Fibroblast of lung (primary cell): ENCODE data around the gene DNAAF1.

ENCODE experiments used
- CTCF ChIP-seq, 2 donors: IDR thresholded peaks in 1 of 2; conservative IDR thresholded peaks in 1 of 2; 1 replicate in 1 of 2; 2 replicates in 1 of 2; pipeline ENCODE4 v1.5.1; 2011 to 2012; ENCODE audit warnings: low read length in 2 of 2, control low read depth in 1 of 2, inconsistent platforms in 1 of 2, low read depth in 1 of 2, mild to moderate bottlenecking in 1 of 2
- EZH2 ChIP-seq: IDR thresholded peaks from 2 replicates; pipeline ENCODE4 v1.5.1; 2012; ENCODE audit warnings: low read length, control low read depth, mild to moderate bottlenecking; ENCODE audit errors: missing control alignments

DNA sequence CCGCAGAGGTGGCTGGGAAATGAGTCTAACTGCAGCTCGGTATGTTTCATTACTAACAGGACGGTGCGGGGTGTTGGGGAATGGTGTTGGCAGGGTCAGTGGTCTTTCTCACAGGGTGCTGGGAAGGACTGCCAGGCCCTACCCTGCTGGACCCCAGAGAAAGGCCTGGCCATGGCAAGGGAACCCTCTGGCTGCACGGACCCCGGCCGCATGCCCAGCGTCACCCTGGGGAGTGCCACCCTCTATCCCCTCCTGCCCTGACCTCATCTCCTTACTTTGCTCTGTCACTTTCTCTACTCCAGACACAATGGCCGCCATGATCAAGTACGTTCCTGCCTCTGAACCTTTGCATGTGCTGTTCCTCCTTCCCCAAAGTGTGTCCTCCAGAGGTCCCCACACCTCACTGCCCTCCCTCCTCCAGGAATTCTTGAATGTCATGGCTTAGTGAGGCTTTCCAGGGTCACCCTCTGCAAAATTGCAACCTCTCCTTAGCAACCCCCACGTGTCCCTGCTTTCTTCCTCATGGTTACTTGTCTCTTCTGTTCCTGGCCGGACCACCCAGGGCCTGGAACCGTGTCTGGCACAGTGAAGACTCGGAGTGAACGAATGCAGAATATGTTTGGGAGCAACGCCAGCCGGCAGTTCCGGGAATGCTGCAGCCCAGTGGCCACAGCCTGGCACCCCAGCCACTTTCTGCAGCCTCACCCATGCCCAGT lies 61.0 kb downstream of the DNAAF1 start:
- TF ChIP-seq CTCF (conservative IDR thresholded peaks at IDR 0.05 in 1 of 2, IDR thresholded peaks at IDR 0.05 in 1 of 2; ENCODE audit: low read depth in 1 of 2, low read length in 2 of 2) = no peak
- TF ChIP-seq EZH2 = no peak
